Skeletal muscle satellite cell (primary cell): ENCODE results near the gene TEX22.

ENCODE experiments used
- H3K27me3 ChIP-seq: 2 replicates; pipeline ENCODE4 v1.7.0; 2013; ENCODE audit warnings: low read length; ENCODE audit not compliant: control insufficient read depth, insufficient read depth
- H3K36me3 ChIP-seq: 2 replicates; pipeline ENCODE4 v1.7.0; 2013; ENCODE audit warnings: mild to moderate bottlenecking, control low read depth, low read length; ENCODE audit not compliant: insufficient read depth
- H3K4me1 ChIP-seq: 2 replicates; pipeline ENCODE4 v1.7.0; 2013; ENCODE audit warnings: low read length; ENCODE audit not compliant: control insufficient read depth, insufficient read depth
- H3K4me2 ChIP-seq: 2 replicates; pipeline ENCODE4 v1.7.0; 2013; ENCODE audit warnings: mild to moderate bottlenecking, low read length
- H3K4me3 ChIP-seq: 2 replicates; pipeline ENCODE4 v1.7.0; 2013; ENCODE audit warnings: low read length
- H3K9ac ChIP-seq: 2 replicates; pipeline ENCODE4 v1.7.0; 2013; ENCODE audit warnings: mild to moderate bottlenecking, low read depth, low read length, moderate library complexity
- H3K9me3 ChIP-seq: replicated peaks from 2 replicates; pipeline ENCODE4 v1.7.0; 2013; ENCODE audit warnings: mild to moderate bottlenecking, control low read depth, low read length

Gene TEX22

DNA sequence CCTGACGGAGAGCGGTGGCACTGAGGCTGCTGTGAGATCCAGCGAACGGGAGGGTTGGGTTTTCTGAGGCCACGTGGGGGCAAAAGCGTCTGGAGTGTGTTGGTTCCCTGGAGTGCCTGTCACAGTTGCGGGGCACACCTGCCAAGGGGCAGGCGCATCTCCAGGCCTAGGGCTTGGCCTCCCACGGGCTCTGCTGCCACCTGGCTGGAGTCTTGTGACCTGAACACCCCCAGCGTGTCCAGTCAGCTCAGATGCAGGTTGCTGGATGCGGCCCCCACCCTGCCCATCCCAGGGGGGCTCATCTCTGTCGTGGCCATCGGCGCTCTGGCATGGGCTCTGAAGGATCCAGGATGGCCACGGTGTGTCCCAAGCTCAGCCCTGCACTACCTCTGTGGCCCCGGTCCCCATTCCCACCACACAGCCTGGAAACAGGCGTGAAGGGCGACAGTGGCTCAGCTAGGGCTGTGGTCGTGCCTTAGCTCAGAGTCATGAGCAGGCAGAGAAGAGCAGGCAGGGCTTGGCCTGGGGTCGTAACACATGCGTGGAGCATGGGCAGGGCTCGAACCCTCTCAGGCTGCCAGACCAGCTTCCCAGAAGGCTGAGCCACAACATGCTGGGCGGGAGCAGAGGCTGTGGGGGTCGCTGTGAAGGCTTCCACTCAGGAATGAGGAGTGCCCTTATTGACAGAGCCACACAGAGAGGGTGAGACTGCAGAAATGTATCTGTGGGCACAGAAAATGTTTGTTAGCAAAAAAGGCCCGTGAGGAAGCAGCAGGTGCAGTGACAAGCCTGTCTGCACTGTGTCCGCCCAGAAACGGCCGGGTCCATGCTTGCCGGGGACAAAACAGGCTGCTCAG, 52.8 kb downstream of the TEX22 start:
- H3K27me3 ChIP-seq = no peaks in the 10 kb centered on the region
- H3K4me2 ChIP-seq = no peak overlapping the region
- no peak overlapping the region for H3K9ac ChIP-seq
- peaks cover 57% of the 10 kb centered on the region for H3K36me3 ChIP-seq
- H3K4me3 ChIP-seq = no peak overlapping the region
- H3K9me3 ChIP-seq = no peaks in the 10 kb centered on the region
- H3K4me1 ChIP-seq = no peaks in the 10 kb centered on the region

DNA sequence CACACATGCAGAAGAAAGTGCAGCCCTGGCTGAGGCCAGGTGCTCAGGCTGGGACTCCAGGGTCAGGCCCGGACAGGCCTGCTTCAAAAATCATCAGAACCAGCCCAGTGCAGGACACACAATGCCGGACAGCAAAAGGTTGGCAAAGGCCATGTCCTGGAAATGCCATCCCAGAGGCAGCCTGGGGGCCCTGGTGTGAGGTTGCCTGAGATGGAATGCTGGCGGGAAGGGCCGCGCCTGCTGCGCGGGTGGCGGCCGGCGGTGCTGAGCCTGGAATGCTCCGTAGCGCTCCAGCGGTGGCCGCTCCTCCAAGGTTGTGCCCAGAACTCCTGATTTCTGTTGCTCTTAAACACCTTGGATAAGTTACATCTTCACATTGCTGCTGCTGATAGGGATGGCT, 54.6 kb downstream of the TEX22 start:
- Histone ChIP-seq H3K27me3 (no peaks in the 10 kb centered on the region), H3K9ac (no peak overlapping the region)

GRCh38 chr14:105453847-105454246, 55.5 kb downstream of the TEX22 start:
- Histone ChIP-seq H3K9ac (no peak overlapping the region), H3K4me2 (no peak overlapping the region), H3K9me3 (no peaks in the 10 kb centered on the region), H3K27me3 (no peaks in the 10 kb centered on the region), H3K4me1 (no peaks in the 10 kb centered on the region), H3K36me3 (peaks cover 68% of the 10 kb centered on the region), H3K4me3 (no peak overlapping the region)

More for the DNA sequence above, 54.6 kb downstream of the TEX22 start:
- no peaks in the 10 kb centered on the region for H3K9me3 ChIP-seq
- H3K4me3 ChIP-seq = no peak overlapping the region
- H3K4me1 ChIP-seq = no peaks in the 10 kb centered on the region
- H3K36me3 ChIP-seq = peaks cover 62% of the 10 kb centered on the region
- H3K4me2 ChIP-seq = no peak overlapping the region

- Histone ChIP-seq H3K36me3 (peaks cover 60% of the 10 kb centered on the region), H3K9ac (no peak overlapping the region), H3K9me3 (no peaks in the 10 kb centered on the region), H3K4me3 (no peak overlapping the region), H3K27me3 (no peaks in the 10 kb centered on the region), H3K4me2 (no peak overlapping the region), H3K4me1 (no peaks in the 10 kb centered on the region)
Measured at GRCh38 chr14:105455086-105455640, 56.8 kb downstream of the TEX22 start.

GRCh38 chr14:105455766-105456660, 57.7 kb downstream of the TEX22 start:
- H3K4me2 ChIP-seq = no peak overlapping the region
- H3K9me3 ChIP-seq = no peaks in the 10 kb centered on the region
- no peaks in the 10 kb centered on the region for H3K4me1 ChIP-seq
- no peak overlapping the region for H3K9ac ChIP-seq
- H3K27me3 ChIP-seq = no peaks in the 10 kb centered on the region
- no peak overlapping the region for H3K4me3 ChIP-seq
- H3K36me3 ChIP-seq = peaks cover 60% of the 10 kb centered on the region

DNA sequence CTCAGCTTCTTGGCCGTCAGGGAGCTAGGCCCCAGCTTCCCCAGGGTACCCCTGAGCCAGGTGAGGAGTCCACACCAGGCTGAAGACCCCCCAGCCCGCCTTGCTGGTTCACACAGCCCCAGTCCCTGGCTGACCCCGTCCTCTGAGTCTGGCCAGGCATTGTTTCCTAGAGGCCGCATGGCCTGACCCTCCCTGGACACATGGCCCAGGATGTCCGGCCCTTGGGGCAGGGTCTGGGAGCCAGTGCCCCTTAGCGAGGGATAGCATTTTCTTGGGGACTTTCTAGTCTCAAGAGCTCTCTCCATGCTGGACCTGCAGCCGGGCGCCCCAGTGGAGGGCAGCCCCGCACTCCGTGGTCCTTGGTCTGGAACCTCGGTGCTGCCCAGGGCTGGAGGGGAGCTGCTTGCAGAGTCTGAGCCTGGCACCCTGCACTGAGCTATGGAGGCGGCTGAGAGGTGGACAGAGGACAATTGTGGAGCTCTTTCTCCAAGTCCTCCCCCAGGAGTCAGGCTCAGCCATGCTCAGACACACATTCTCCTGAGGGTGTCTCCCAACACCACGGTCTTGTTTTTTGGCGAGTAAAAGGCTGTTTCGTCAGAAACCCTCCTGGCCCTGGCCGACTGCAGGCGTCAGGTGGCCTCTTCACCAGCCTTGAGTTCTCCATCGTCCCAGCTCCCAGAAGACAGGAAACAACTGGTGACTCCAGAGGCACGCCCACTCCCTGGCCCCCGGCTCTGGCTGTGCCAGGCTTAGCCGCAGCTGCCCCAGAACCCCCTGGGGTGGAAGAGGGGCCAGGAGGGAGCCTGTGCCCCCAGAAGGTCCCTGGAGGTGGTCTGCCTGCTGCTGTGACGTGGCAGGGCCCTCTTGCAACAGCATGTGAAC, 58.6 kb downstream of the TEX22 start:
- Histone ChIP-seq H3K4me1 (no peaks in the 10 kb centered on the region), H3K9me3 (no peaks in the 10 kb centered on the region), H3K27me3 (no peaks in the 10 kb centered on the region), H3K4me2 (no peak overlapping the region), H3K9ac (no peak overlapping the region), H3K36me3 (peaks cover 62% of the 10 kb centered on the region), H3K4me3 (no peak overlapping the region)

DNA sequence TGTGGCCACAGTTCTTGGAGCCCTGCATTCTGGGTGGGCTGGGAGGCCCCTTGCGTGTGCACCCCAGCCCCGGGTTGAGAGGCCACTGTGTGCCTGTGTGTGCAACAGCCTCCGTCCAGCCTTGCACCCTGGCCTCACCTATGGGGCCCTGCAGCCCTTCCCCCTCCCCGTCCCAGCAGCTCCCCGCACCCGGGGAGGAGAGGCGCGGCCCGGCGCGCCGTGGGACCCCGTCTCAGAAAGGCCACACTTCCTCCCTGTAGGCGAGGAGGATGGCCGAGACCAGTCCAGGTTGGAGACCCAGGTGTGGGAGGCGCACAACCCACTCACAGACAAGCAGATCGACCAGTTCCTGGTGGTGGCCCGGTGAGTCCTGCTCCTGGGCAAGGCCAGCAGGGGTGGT, 59.7 kb downstream of the TEX22 start:
- Histone ChIP-seq H3K9ac (no peak overlapping the region), H3K27me3 (no peaks in the 10 kb centered on the region), H3K9me3 (no peaks in the 10 kb centered on the region), H3K4me2 (no peak overlapping the region), H3K4me3 (no peak overlapping the region), H3K4me1 (no peaks in the 10 kb centered on the region), H3K36me3 (peaks cover 53% of the 10 kb centered on the region)

DNA sequence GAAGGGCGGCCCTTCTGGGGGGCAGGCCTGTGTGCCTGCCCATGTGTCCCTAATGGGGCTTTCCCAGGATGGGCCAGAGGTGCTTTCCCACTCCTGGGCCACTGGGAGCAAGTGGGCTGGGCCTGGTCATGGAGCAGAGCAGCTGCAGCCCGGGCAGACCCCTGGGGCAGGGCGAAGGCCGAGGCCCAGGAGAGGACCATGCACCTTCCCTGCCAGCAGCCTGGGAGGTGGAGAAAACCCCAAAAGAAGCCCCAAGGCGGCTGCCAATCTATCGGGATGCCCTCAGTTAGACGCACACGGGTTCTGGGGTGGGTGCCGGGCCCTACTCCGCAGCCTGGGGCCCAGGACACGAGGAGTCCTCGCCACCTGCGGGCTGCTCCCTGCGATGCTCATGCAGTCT, 60.2 kb downstream of the TEX22 start:
- Histone ChIP-seq H3K9ac (no peak overlapping the region), H3K9me3 (no peaks in the 10 kb centered on the region), H3K4me2 (no peak overlapping the region), H3K4me3 (no peak overlapping the region), H3K36me3 (peaks cover 56% of the 10 kb centered on the region), H3K4me1 (no peaks in the 10 kb centered on the region), H3K27me3 (no peaks in the 10 kb centered on the region)

- Histone ChIP-seq H3K9ac (no peak overlapping the region), H3K36me3 (peaks cover 62% of the 10 kb centered on the region), H3K4me2 (no peak overlapping the region)
Measured at GRCh38 chr14:105460116-105460515, 61.8 kb downstream of the TEX22 start.

DNA sequence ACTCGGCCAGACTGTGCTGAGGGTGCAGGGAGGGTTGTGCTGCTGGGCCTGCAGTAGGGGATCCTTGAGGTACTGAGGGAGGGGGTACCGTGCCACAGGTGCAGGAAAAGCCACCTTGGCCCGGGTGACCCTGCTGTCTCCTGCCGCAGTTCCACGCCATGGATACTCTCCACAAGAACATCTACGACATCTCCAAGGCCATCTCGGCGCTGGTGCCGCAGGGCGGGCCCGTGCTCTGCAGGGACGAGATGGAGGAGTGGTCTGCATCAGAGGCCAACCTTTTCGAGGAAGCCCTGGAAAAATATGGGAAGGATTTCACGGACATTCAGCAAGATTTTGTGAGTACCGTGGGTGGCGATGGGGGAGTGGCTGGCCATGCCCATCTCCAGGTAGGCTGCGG, 62.3 kb downstream of the TEX22 start:
- Histone ChIP-seq H3K4me3 (no peak overlapping the region), H3K4me1 (peaks cover 9% of the 10 kb centered on the region), H3K9me3 (no peaks in the 10 kb centered on the region), H3K4me2 (no peak overlapping the region), H3K27me3 (no peaks in the 10 kb centered on the region), H3K36me3 (peaks cover 65% of the 10 kb centered on the region), H3K9ac (no peak overlapping the region)

More at GRCh38 chr14:105460116-105460515, 61.8 kb downstream of the TEX22 start:
- H3K9me3 ChIP-seq = no peaks in the 10 kb centered on the region
- peaks cover 4% of the 10 kb centered on the region for H3K4me1 ChIP-seq
- H3K27me3 ChIP-seq = no peaks in the 10 kb centered on the region
- no peak overlapping the region for H3K4me3 ChIP-seq

DNA sequence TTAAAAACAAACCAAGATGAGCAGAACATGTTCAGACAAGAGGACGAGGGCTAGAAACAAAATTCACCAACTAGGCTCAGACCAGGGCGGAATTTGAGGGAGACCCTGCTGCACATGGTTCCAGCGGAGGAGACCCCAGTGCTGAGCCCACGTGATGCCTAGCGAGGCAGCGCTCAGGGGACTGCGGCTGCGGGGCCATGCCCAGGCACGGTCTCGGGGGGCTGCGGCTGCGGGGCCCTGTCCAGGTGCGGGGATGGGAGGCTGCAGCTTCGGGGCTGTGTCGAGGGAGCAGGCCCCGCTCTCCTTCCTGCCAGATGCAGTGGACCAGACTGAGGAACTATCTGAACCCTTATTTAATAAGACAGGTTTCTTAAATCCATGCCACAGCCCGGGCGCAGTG, 63.6 kb downstream of the TEX22 start:
- Histone ChIP-seq H3K9me3 (no peaks in the 10 kb centered on the region), H3K36me3 (peaks cover 56% of the 10 kb centered on the region), H3K27me3 (no peaks in the 10 kb centered on the region), H3K4me1 (peaks cover 14% of the 10 kb centered on the region), H3K4me2 (no peak overlapping the region), H3K9ac (no peak overlapping the region), H3K4me3 (no peak overlapping the region)
